ENCODE data around the gene CYP20A1. TPM values are rescaled to one million over a fixed set of nuclear protein-coding genes. Genes with fewer than 3 reads are reported as not detected.
"Not testable (repeated sequence)": the region's sequence is repeated elsewhere in the genome, so short reads cannot be mapped to it uniquely, and the experiment has no call there.

The CYP20A1 gene
- total RNA-seq, 1 experiment from 2014 or later: 21.9 TPM

DNA sequence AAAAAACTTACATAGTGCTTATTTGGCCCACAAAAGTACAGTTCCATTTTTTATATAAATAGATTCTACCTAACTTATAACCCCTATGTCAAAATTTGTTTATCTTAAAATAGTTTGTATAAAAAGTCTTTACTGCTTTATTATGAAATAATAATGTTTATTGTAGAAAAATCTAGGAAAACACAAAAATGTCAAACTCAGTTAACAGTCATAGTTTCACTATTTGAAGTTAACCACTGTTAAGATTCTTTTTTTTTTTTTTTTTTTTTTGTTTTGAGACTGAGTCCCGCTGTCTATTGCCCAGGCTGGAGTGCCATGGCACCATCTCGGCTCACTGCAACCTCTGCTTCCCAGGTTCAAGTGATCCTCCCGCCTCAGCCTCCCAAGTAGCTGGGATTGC, 62.8 kb downstream of the CYP20A1 start:
- no peak overlapping the region for H2BK12ac ChIP-seq (ENCODE audit: insufficient read length, low read depth, low read length)
- no peak overlapping the region for H3K27ac ChIP-seq (ENCODE audit: insufficient read length, low read depth, low read length)
- H3K4me1 ChIP-seq (ENCODE audit: insufficient read depth, low read length): no peaks in the 10 kb centered on the region
- H3T11ph ChIP-seq (ENCODE audit: low read length): no peak overlapping the region
- H3K36me3 Mint-ChIP-seq (ENCODE audit: insufficient read depth in 1 of 3, low read depth in 3 of 3): peaks cover 6 to 18% (median 12%) of the 10 kb centered on the region in 3 experiments
- no peaks in the 10 kb centered on the region for H3K4me1 Mint-ChIP-seq
- H3K27ac Mint-ChIP-seq: no peak overlapping the region
- no peaks in the 10 kb centered on the region for H4K20me1 ChIP-seq (ENCODE audit: control insufficient read depth, insufficient read depth, insufficient read length)
- no peaks in the 10 kb centered on the region for H3K9me3 ChIP-seq (ENCODE audit: control insufficient read depth, low read depth, low read length)
- no peaks in the 10 kb centered on the region for H3K9me3 Mint-ChIP-seq
- no peak overlapping the region for H3K18ac ChIP-seq (ENCODE audit: insufficient read length, low read depth, low read length)
- no peaks in the 10 kb centered on the region for H3K79me2 ChIP-seq (ENCODE audit: insufficient read depth, low read length)
- H3K4ac ChIP-seq (ENCODE audit: low read depth, low read length): no peak overlapping the region
- no peak overlapping the region for H3K4me2 ChIP-seq (ENCODE audit: insufficient read depth, insufficient read length, low read length)
- no peak for DNase-seq
- no peaks in the 10 kb centered on the region for H3K23me2 ChIP-seq (ENCODE audit: insufficient read length, low read depth, low read length, poor library complexity, severe bottlenecking)
- H4K91ac ChIP-seq (ENCODE audit: insufficient read length, low read depth, low read length): no peak overlapping the region
- no peak overlapping the region for H3K23ac ChIP-seq (ENCODE audit: insufficient read length, low read depth, low read length)
- no CpG with 5 or more reads among the region's 3 CpGs for WGBS (ENCODE audit: extremely low coverage, insufficient read length, low lambda C conversion rate)
- H3K9ac ChIP-seq (ENCODE audit: extremely low read depth, insufficient read length, low read length): no peak overlapping the region
- H2BK15ac ChIP-seq (ENCODE audit: low read depth, low read length): no peak overlapping the region
- H3K27me3 Mint-ChIP-seq (ENCODE audit: low read depth): no peaks in the 10 kb centered on the region
- H2BK20ac ChIP-seq (ENCODE audit: low read depth, low read length, poor library complexity, severe bottlenecking): no peak overlapping the region
- no peak overlapping the region for H2AFZ ChIP-seq (ENCODE audit: low read length)
- no peak overlapping the region for H3K4me3 Mint-ChIP-seq
- no peak overlapping the region for H3K56ac ChIP-seq (ENCODE audit: insufficient read length, low read depth, low read length)
- H2BK5ac ChIP-seq (ENCODE audit: insufficient read length, low read length): no peak overlapping the region
- TF ChIP-seq, protein P1, sequence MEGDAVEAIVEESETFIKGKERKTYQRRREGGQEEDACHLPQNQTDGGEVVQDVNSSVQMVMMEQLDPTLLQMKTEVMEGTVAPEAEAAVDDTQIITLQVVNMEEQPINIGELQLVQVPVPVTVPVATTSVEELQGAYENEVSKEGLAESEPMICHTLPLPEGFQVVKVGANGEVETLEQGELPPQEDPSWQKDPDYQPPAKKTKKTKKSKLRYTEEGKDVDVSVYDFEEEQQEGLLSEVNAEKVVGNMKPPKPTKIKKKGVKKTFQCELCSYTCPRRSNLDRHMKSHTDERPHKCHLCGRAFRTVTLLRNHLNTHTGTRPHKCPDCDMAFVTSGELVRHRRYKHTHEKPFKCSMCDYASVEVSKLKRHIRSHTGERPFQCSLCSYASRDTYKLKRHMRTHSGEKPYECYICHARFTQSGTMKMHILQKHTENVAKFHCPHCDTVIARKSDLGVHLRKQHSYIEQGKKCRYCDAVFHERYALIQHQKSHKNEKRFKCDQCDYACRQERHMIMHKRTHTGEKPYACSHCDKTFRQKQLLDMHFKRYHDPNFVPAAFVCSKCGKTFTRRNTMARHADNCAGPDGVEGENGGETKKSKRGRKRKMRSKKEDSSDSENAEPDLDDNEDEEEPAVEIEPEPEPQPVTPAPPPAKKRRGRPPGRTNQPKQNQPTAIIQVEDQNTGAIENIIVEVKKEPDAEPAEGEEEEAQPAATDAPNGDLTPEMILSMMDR (conservative IDR thresholded peaks at IDR 0.05): no peak
- H4K5ac ChIP-seq (ENCODE audit: insufficient read length, low read depth, low read length): no peak overlapping the region
- no peak overlapping the region for H2BK120ac ChIP-seq (ENCODE audit: low read depth, low read length, poor library complexity, severe bottlenecking)
- no peak overlapping the region for H3K14ac ChIP-seq (ENCODE audit: insufficient read depth, low read length)
- no peaks in the 10 kb centered on the region for H3K27me3 ChIP-seq (ENCODE audit: insufficient read depth, low read length)
- H4K8ac ChIP-seq (replicated peaks; ENCODE audit: insufficient read length, low read depth, low read length): no peak overlapping the region
- no peak overlapping the region for H2AK5ac ChIP-seq (ENCODE audit: insufficient read length, low read length)
- H3K79me1 ChIP-seq (ENCODE audit: insufficient read depth, low read depth, low read length, poor library complexity, severe bottlenecking): no peaks in the 10 kb centered on the region

DNA sequence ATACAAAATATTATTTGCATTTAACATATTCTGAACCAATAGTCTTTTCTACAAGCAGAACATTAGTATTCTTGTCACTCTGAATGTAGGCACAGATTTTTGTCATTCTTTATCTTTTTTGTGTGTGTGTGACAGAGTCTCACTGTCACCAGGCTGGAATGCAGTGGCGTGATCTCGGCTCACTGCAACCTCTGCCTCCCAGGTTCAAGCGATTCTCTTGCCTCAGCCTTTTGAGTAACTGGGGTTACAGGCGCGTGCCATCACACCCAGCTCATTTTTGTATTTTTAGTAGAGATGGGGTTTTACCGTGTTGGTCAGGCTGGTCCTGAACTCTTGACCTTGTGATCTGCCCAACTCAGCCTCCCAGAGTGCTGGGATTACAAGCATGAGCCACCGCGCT, 63.8 kb downstream of the CYP20A1 start:
- H3K9ac ChIP-seq (ENCODE audit: extremely low read depth, insufficient read length, low read length); DNase-seq; H3K27me3 ChIP-seq (ENCODE audit: insufficient read depth, low read length); H3K79me2 ChIP-seq (ENCODE audit: insufficient read depth, low read length); H4K5ac ChIP-seq (ENCODE audit: insufficient read length, low read depth, low read length); H3K18ac ChIP-seq (ENCODE audit: insufficient read length, low read depth, low read length); H2BK12ac ChIP-seq (ENCODE audit: insufficient read length, low read depth, low read length); H3K79me1 ChIP-seq (ENCODE audit: insufficient read depth, low read depth, low read length, poor library complexity, severe bottlenecking); H4K20me1 ChIP-seq (ENCODE audit: control insufficient read depth, insufficient read depth, insufficient read length); H2BK15ac ChIP-seq (ENCODE audit: low read depth, low read length); H2BK120ac ChIP-seq (ENCODE audit: low read depth, low read length, poor library complexity, severe bottlenecking); H3K4ac ChIP-seq (ENCODE audit: low read depth, low read length); H3K27me3 Mint-ChIP-seq (ENCODE audit: low read depth); H3K9me3 ChIP-seq (ENCODE audit: control insufficient read depth, low read depth, low read length); H3K23ac ChIP-seq (ENCODE audit: insufficient read length, low read depth, low read length); H3K23me2 ChIP-seq (ENCODE audit: insufficient read length, low read depth, low read length, poor library complexity, severe bottlenecking); H3K56ac ChIP-seq (ENCODE audit: insufficient read length, low read depth, low read length); H3K14ac ChIP-seq (ENCODE audit: insufficient read depth, low read length); H3T11ph ChIP-seq (ENCODE audit: low read length); H3K9me3 Mint-ChIP-seq; H3K27ac Mint-ChIP-seq; H2AK5ac ChIP-seq (ENCODE audit: insufficient read length, low read length); H2BK20ac ChIP-seq (ENCODE audit: low read depth, low read length, poor library complexity, severe bottlenecking); H4K8ac ChIP-seq (replicated peaks; ENCODE audit: insufficient read length, low read depth, low read length); H3K4me1 Mint-ChIP-seq; H3K4me3 Mint-ChIP-seq; H3K4me2 ChIP-seq (ENCODE audit: insufficient read depth, insufficient read length, low read length); H2AFZ ChIP-seq (ENCODE audit: low read length); H4K91ac ChIP-seq (ENCODE audit: insufficient read length, low read depth, low read length); H3K4me1 ChIP-seq (ENCODE audit: insufficient read depth, low read length); H2BK5ac ChIP-seq (ENCODE audit: insufficient read length, low read length); H3K27ac ChIP-seq (ENCODE audit: insufficient read length, low read depth, low read length): not testable (repeated sequence)
- WGBS (ENCODE audit: extremely low coverage, insufficient read length, low lambda C conversion rate): no CpG with 5 or more reads among the region's 8 CpGs
- peaks cover 12 to 21% (median 14%) of the 10 kb centered on the region in 3 experiments for H3K36me3 Mint-ChIP-seq (ENCODE audit: insufficient read depth in 1 of 3, low read depth in 3 of 3)
